Measurements from ENCODE around the gene ZNF292. TPM values are rescaled to one million over a fixed set of nuclear protein-coding genes. Genes with fewer than 3 reads are reported as not detected.
"Not testable (repeated sequence)": the region's sequence is repeated elsewhere in the genome, so short reads cannot be mapped to it uniquely, and the experiment has no call there.

Gene ZNF292
- total RNA-seq, 1 experiment from 2014 or later, result 13.5 TPM

DNA sequence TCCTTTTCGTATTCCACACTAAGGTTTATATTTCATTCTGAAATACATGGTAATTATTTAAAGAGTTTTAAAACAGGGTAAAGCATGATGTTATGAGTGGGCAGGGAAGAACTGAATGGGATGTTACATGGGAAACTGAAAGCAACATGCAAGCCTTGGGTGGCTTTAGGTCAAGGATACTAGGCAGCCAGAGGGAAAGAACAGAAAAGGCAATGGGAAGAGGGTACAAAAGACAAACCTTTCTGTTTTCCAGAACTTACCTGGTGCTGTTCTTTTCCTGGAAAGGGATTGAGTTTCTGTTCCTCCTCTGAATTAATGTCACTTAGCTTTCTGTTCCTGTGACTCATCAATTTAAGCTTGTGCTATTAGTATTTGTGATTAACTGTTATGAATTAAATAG, 95.9 kb downstream of the ZNF292 start:
- DNase-seq (ENCODE audit: low spot score), result no peak
- in situ Hi-C loops (cut with HindIII; ENCODE audit: low sequenced_read_pairs), result no loop called here

- DNase-seq (ENCODE audit: low spot score), result no peak
- in situ Hi-C loops (cut with HindIII; ENCODE audit: low sequenced_read_pairs), result no loop called here
Observed at GRCh38 chr6:87251725-87252124, 96.4 kb downstream of the ZNF292 start.

DNA sequence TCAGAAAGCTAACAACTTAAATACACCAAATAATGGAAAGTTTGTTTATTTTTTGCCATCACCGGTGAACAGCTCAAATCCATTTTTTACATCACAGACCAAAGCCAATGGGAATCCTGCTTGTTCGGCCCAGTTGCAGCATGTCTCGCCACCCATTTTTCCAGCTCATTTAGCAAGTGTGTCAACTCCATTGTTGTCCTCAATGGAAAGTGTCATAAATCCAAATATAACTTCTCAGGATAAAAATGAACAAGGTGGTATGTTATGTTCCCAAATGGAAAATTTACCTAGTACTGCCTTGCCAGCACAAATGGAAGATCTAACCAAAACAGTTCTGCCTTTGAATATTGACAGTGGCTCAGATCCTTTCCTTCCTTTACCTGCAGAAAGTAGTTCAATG, 101.7 kb downstream of the ZNF292 start:
- peak; percentile 67 for DNase-seq (ENCODE audit: low spot score)
- in situ Hi-C loops (cut with HindIII; ENCODE audit: low sequenced_read_pairs), result no loop called here

- in situ Hi-C loops (cut with HindIII; ENCODE audit: low sequenced_read_pairs), result no loop called here
Observed at GRCh38 chr6:87257565-87257964, 102.2 kb downstream of the ZNF292 start.

GRCh38 chr6:87257975-87258374, 102.6 kb downstream of the ZNF292 start:
- in situ Hi-C loops (cut with HindIII; ENCODE audit: low sequenced_read_pairs), result no loop called here

More at GRCh38 chr6:87257565-87257964, 102.2 kb downstream of the ZNF292 start:
- no peak for DNase-seq (ENCODE audit: low spot score)

GRCh38 chr6:87259791-87260190, 104.4 kb downstream of the ZNF292 start:
- DNase-seq (ENCODE audit: low spot score), result no peak
- in situ Hi-C loops (cut with HindIII; ENCODE audit: low sequenced_read_pairs), result no loop called here

More at GRCh38 chr6:87257975-87258374, 102.6 kb downstream of the ZNF292 start:
- DNase-seq (ENCODE audit: low spot score), result no peak

DNA sequence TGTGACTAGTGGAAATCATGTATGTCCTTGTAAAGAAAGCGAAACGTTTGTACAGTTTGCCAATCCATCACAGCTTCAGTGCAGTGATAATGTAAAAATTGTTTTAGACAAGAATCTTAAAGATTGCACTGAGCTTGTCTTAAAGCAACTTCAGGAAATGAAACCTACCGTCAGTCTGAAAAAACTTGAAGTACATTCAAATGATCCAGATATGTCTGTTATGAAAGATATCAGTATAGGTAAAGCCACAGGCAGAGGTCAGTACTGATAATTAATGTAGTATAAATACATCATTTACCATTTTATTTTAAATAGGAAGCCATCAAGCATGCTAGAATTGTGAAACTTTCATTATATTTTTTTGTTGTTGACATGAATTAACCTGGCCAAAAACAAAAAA, 106.2 kb downstream of the ZNF292 start:
- no peak for DNase-seq (ENCODE audit: low spot score)
- in situ Hi-C loops (cut with HindIII; ENCODE audit: low sequenced_read_pairs), result no loop called here

DNA sequence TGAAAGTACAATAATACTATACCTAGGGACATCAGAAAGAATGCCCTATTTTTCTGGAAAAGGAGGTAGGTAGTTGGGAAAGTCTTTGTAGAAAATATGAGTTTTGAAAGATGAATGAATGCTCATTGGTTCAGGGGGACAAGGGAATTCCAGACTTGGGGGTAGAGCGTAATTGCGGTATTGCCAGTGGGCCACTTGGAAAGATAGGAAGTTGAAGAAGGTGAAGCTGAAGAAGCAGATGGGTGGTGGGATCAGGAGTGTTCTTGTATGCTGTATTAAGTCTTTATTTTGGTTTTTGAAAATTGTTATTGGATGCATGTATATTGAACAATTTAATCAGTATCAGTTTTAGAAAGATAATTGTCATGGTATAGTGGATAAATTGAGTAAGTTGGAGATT, 109.1 kb downstream of the ZNF292 start:
- in situ Hi-C loops (cut with HindIII; ENCODE audit: low sequenced_read_pairs), result no loop called here
- no peak for DNase-seq (ENCODE audit: low spot score)

DNA sequence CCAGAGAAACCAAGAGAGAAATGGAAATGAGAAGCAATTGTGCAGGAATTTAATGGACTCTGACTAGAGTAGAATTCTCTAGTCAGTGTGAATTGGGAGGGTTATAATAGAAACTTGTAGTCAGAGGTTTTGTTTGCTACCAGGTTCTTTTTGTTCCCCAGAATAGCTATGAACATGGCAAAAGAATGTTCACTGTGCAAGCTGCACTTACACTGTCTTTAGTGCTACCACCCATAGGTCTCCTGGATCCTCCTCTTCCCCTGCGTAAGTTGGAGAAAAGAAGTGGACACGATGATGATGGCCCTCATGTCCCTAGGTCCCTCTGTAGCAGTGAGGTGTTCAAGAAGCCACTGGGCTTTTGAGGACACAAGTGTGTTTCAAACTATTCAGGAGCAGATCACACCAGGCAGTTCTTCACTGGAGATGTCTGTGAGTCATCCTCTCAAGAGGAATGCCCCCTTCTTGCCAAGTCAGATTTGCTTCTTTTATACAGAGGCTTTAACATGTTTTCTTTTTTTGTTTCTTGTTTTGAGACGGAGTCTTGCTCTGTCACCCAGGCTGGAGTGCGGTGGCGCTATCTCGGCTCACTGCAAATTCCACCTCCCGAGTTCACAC, 119.4 kb downstream of the ZNF292 start:
- in situ Hi-C loops (cut with HindIII; ENCODE audit: low sequenced_read_pairs), result no loop called here
- DNase-seq (ENCODE audit: low spot score), result no peak

- DNase-seq (ENCODE audit: low spot score), result no peak
- in situ Hi-C loops (cut with HindIII; ENCODE audit: low sequenced_read_pairs), result no loop called here
Observed at GRCh38 chr6:87276624-87277023, 121.3 kb downstream of the ZNF292 start.

DNA sequence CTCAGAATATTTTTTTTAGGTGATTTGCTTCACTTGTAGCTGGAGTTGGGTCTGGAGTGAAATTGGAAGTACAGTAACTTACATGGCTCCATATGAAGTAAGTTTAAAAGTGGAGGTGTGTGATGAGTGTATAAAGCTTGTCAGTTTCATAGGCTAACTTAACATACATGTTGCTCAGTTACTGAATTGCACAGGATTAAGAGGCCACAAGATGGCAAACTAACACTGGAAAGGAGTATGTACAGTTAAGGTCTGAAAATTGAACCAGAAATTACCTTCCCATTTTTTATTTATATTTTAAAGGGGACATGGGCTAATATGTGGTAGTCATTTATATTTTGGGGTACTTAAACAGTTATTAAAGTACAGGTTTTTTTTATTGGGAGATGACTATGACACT, 121.8 kb downstream of the ZNF292 start:
- in situ Hi-C loops (cut with HindIII; ENCODE audit: low sequenced_read_pairs), result no loop called here
- no peak for DNase-seq (ENCODE audit: low spot score)

GRCh38 chr6:87279196-87279595, 123.8 kb downstream of the ZNF292 start:
- DNase-seq (ENCODE audit: low spot score), result no peak
- in situ Hi-C loops (cut with HindIII; ENCODE audit: low sequenced_read_pairs), result no loop called here

- DNase-seq (ENCODE audit: low spot score), result no peak
- in situ Hi-C loops (cut with HindIII; ENCODE audit: low sequenced_read_pairs), result no loop called here
Observed at GRCh38 chr6:87281426-87281825, 126.1 kb downstream of the ZNF292 start.

GRCh38 chr6:87282743-87283142, 127.4 kb downstream of the ZNF292 start:
- in situ Hi-C loops (cut with HindIII; ENCODE audit: low sequenced_read_pairs), result no loop called here
- DNase-seq (ENCODE audit: low spot score), result no peak

GRCh38 chr6:87283461-87283860, 128.1 kb downstream of the ZNF292 start:
- in situ Hi-C loops (cut with HindIII; ENCODE audit: low sequenced_read_pairs), result no loop called here
- DNase-seq (ENCODE audit: low spot score), result no peak

DNA sequence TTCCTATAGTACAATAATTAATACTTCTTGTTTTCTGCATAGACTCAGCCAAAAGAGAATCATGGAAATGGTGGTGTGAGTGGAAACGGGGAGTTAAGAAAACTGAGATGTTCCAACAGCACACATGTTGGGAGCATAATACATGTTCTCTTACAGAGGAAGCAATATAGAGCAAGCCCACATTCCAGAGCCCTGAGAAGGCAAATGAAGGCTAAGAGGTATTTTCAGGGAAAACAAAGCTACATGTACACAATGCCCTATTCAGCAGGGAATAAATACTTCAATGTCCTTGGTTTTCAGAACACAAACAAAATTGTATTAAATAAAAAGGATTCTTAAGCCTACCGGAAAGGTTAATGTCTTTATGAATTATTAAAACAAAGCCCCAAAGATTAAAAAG, 131.9 kb downstream of the ZNF292 start:
- DNase-seq (ENCODE audit: low spot score), result no peak
- in situ Hi-C loops (cut with HindIII; ENCODE audit: low sequenced_read_pairs), result no loop called here

GRCh38 chr6:87289571-87289970, 134.2 kb downstream of the ZNF292 start:
- DNase-seq (ENCODE audit: low spot score), result no peak
- in situ Hi-C loops (cut with HindIII; ENCODE audit: low sequenced_read_pairs), result no loop called here

- in situ Hi-C loops (cut with HindIII; ENCODE audit: low sequenced_read_pairs), result no loop called here
- no peak for DNase-seq (ENCODE audit: low spot score)
Observed at GRCh38 chr6:87291883-87292282, 136.5 kb downstream of the ZNF292 start.

- DNase-seq (ENCODE audit: low spot score), result no peak
- in situ Hi-C loops (cut with HindIII; ENCODE audit: low sequenced_read_pairs), result no loop called here
Observed at GRCh38 chr6:87293526-87293925, 138.2 kb downstream of the ZNF292 start.

DNA sequence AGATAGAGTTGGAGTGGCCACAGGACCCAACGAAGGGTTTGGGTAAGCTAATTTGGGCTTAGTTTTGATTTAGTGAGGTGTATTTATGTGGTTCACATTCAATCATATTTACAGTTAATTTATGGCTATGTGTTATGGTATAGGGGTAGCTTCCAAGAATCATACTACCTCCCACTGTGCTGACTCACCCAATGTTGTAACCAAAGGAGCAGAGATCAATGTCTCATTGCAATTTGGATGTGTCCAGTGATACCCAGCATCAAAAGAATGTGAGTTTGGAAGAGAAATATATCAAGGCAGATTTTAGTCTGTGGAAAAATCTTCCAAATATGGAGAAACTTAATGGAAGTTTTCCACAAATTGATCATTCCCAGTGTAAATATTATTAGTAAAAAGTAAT, 141.8 kb downstream of the ZNF292 start:
- in situ Hi-C loops (cut with HindIII; ENCODE audit: low sequenced_read_pairs), result no loop called here
- DNase-seq (ENCODE audit: low spot score), result no peak

DNA sequence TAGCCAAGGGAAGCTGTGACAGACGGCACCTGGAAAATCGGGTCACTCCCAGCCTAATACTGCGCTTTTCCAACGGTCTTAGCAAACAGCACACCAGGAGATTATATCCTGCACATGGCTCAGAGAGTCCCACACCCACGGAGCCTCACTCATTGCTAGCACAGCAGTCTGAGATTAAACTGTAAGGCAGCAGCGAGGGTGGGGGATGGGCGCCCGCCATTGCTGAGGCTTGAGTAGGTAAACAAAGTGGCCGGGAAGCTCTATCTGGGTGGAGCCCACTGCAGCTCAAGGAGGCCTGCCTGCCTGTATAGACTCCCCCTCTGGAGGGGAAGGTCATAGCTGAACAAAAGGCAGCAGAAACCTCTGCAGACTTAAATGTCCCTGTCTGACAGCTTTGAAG, 145.9 kb downstream of the ZNF292 start:
- in situ Hi-C loops (cut with HindIII; ENCODE audit: low sequenced_read_pairs); DNase-seq (ENCODE audit: low spot score): not testable (repeated sequence)

DNA sequence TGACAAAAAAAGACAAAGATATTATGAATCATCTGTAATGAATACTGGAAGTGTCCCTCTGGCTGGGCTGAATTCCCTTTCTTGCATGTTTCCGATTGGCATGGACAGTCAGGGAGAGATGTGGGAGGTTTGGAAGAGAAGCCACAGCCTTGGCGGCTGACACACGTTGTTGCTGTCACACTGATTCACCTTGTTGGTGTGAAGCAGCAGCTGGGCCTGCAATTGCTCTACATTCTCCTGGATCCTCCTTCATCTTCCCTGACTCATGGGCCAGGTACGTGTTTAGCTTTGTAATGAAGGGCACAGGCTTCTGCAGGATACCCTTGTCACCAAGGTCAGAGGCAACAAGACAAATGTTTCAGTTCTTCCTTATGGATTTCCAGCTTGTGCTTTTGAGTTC, 153.6 kb downstream of the ZNF292 start:
- no peak for DNase-seq (ENCODE audit: low spot score)
- in situ Hi-C loops (cut with HindIII; ENCODE audit: low sequenced_read_pairs), result no loop called here

All from G401 (cell line).